Loucy (cell line): ENCODE data around the gene NELFB.

Source experiments
- H2AFZ ChIP-seq: fragments of 200-600 bp; sonication (generic); 2 replicates; pipeline ENCODE4 v1.6.0; 2016; ENCODE audit warnings: antibody characterized with exemption, mild to moderate bottlenecking, low read length, moderate library complexity
- H3F3A ChIP-seq: fragments of 200-600 bp; 2 replicates; pipeline ENCODE4 v1.6.0; 2016; ENCODE audit warnings: antibody characterized with exemption, low read depth, mild to moderate bottlenecking
- H3K27me3 ChIP-seq: fragments of 200-600 bp; sonication (generic); 2 replicates; pipeline ENCODE4 v1.6.1; 2014; ENCODE audit warnings: low read length, mild to moderate bottlenecking; ENCODE audit not compliant: insufficient read depth, poor library complexity, severe bottlenecking
- H3K36me3 ChIP-seq: fragments of 200-600 bp; sonication (generic); 2 replicates; pipeline ENCODE4 v1.6.1; 2016; ENCODE audit warnings: low read length; ENCODE audit not compliant: insufficient read depth
- H3K4me1 ChIP-seq: fragments of 200-600 bp; sonication (generic); 2 replicates; pipeline ENCODE4 v1.5.1; 2014; ENCODE audit warnings: low read length, mild to moderate bottlenecking; ENCODE audit not compliant: insufficient read depth, poor library complexity, severe bottlenecking
- H3K4me2 ChIP-seq: fragments of 200-600 bp; sonication (generic); 2 replicates; pipeline ENCODE4 v1.6.0; 2014; ENCODE audit warnings: antibody characterized with exemption, low read length, low read depth, mild to moderate bottlenecking; ENCODE audit not compliant: poor library complexity, severe bottlenecking
- H3K4me3 ChIP-seq: fragments of 200-600 bp; sonication (generic); 2 replicates; pipeline ENCODE4 v1.5.1; 2014; ENCODE audit warnings: low read length, mild to moderate bottlenecking, mixed read lengths; ENCODE audit not compliant: poor library complexity, severe bottlenecking
- H3K79me2 ChIP-seq: fragments of 200-600 bp; sonication (generic); 2 replicates; pipeline ENCODE4 v1.6.1; 2014; ENCODE audit warnings: low read length; ENCODE audit not compliant: insufficient read depth
- H3K9ac ChIP-seq: fragments of 200-600 bp; sonication (generic); 2 replicates; pipeline ENCODE4 v1.6.0; 2014; ENCODE audit warnings: mild to moderate bottlenecking, low read depth, low read length, moderate library complexity; ENCODE audit not compliant: poor library complexity, severe bottlenecking
- H3K9me2 ChIP-seq: fragments of 200-600 bp; sonication (generic); replicated peaks from 2 replicates; pipeline ENCODE4 v1.6.1; 2016; ENCODE audit warnings: low read depth, low read length, mixed read lengths
- H3K9me3 ChIP-seq: fragments of 200-600 bp; sonication (generic); 2 replicates; pipeline ENCODE4 v1.6.1; 2014; ENCODE audit warnings: mild to moderate bottlenecking, antibody characterized with exemption, low read length, low read depth; ENCODE audit not compliant: insufficient read depth
- H4K20me1 ChIP-seq: fragments of 200-600 bp; sonication (generic); 2 replicates; pipeline ENCODE4 v1.6.0; 2014; ENCODE audit warnings: antibody characterized with exemption, low read length, mild to moderate bottlenecking; ENCODE audit not compliant: insufficient read depth, poor library complexity, severe bottlenecking
- EZH2phosphoT487 ChIP-seq: fragments of 200-600 bp; IDR thresholded peaks from 2 replicates; pipeline ENCODE4 v1.6.1; 2018; ENCODE audit warnings: antibody characterized with exemption, mild to moderate bottlenecking, moderate library complexity, borderline replicate concordance
- TF ChIP-seq, protein P1 (sequence below): fragments of 200-600 bp; sonication (generic); conservative IDR thresholded peaks from 2 replicates; pipeline ENCODE4 v1.5.1; 2014; ENCODE audit warnings: mild to moderate bottlenecking, antibody characterized with exemption, low read length

The NELFB gene

DNA sequence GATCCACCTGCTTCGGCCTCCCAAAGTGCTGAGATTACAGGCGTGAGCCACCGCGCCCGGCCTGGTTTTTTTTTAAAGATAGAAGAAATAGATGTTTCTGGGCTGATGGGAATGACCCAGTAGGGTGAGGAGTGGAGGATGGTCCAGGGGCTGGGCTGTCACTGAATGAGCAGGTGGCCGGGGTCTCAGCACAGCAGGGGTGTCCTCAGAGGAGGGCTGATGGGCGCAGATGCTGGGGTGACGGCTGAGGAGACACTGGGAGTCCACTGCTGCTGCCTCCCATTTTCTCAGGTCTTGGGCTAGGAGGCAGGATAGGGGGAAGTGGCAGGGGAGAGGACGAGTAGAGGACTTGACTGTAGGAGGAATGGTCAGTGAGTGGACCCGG is 20.1 kb downstream of the NELFB start:
- Histone ChIP-seq H3F3A (no peaks in the 10 kb centered on the region), H3K36me3 (no peaks in the 10 kb centered on the region; the same call in 1 of the 2 replicates), H3K9me3 (no peaks in the 10 kb centered on the region), H3K4me2 (no peak overlapping the region), H3K4me3 (no peak overlapping the region), H2AFZ (no peak overlapping the region), H3K4me1 (peaks cover 3% of the 10 kb centered on the region), H3K27me3 (no peaks in the 10 kb centered on the region), H3K79me2 (no peaks in the 10 kb centered on the region), H3K9me2 (no peaks in the 10 kb centered on the region), H4K20me1 (peaks cover 3% of the 10 kb centered on the region), H3K9ac (no peak overlapping the region)
- no peak for TF ChIP-seq EZH2phosphoT487
- TF ChIP-seq, protein P1, sequence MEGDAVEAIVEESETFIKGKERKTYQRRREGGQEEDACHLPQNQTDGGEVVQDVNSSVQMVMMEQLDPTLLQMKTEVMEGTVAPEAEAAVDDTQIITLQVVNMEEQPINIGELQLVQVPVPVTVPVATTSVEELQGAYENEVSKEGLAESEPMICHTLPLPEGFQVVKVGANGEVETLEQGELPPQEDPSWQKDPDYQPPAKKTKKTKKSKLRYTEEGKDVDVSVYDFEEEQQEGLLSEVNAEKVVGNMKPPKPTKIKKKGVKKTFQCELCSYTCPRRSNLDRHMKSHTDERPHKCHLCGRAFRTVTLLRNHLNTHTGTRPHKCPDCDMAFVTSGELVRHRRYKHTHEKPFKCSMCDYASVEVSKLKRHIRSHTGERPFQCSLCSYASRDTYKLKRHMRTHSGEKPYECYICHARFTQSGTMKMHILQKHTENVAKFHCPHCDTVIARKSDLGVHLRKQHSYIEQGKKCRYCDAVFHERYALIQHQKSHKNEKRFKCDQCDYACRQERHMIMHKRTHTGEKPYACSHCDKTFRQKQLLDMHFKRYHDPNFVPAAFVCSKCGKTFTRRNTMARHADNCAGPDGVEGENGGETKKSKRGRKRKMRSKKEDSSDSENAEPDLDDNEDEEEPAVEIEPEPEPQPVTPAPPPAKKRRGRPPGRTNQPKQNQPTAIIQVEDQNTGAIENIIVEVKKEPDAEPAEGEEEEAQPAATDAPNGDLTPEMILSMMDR: no peak

DNA sequence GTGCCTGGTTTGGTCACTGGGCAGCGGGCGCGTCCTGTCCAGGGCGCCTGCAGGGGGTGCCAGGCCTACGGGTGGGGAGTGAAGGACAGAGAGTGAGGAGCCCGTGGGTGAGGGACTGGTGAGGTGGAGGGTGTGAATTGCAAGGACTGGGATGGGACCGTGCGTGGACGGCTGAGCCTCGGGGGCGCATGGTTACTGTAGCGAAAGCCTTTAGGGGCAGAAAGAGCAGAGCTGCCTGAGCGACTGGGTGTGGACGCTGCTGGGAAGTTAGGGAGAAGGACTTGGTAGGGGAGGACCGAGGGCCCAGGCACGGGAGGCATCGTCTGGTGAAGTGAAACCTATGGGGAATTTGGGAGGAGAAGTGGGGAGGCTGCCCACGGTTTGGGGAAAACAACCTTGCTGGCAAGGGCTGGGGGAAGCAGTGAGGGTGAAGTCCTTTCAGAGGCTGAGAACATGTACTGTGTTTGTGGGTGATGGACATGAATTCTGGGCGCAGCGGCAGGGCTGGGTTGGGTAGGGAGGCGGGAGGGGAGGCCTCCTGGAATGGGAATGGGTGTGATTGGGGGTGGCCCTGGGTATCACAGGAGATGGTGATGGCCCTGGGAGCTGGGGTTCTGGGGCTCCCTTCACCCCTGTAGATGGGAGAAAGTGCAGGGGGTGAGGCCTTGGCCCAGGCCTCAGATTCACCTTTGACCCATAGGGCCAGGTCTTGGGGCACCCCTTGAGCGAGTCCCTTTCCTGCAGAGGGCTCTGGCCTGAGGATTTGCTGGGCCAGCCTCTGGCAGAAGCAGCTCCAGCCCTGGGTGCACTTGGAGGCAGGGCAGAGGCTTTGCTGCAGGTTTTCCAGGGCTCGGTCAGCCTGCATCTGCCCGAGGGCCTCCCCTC is 20.7 kb downstream of the NELFB start:
- Histone ChIP-seq H3K9me2 (no peaks in the 10 kb centered on the region), H3K9ac (no peak overlapping the region), H2AFZ (no peak overlapping the region), H3K79me2 (no peaks in the 10 kb centered on the region), H3K4me2 (no peak overlapping the region), H3K9me3 (no peaks in the 10 kb centered on the region), H3K4me1 (peaks cover 3% of the 10 kb centered on the region), H3F3A (no peaks in the 10 kb centered on the region), H3K4me3 (no peak overlapping the region), H3K27me3 (no peaks in the 10 kb centered on the region), H4K20me1 (peaks cover 3% of the 10 kb centered on the region), H3K36me3 (no peaks in the 10 kb centered on the region; the same call in 1 of the 2 replicates)
- TF ChIP-seq, protein P1: no peak
- TF ChIP-seq EZH2phosphoT487: no peak

DNA sequence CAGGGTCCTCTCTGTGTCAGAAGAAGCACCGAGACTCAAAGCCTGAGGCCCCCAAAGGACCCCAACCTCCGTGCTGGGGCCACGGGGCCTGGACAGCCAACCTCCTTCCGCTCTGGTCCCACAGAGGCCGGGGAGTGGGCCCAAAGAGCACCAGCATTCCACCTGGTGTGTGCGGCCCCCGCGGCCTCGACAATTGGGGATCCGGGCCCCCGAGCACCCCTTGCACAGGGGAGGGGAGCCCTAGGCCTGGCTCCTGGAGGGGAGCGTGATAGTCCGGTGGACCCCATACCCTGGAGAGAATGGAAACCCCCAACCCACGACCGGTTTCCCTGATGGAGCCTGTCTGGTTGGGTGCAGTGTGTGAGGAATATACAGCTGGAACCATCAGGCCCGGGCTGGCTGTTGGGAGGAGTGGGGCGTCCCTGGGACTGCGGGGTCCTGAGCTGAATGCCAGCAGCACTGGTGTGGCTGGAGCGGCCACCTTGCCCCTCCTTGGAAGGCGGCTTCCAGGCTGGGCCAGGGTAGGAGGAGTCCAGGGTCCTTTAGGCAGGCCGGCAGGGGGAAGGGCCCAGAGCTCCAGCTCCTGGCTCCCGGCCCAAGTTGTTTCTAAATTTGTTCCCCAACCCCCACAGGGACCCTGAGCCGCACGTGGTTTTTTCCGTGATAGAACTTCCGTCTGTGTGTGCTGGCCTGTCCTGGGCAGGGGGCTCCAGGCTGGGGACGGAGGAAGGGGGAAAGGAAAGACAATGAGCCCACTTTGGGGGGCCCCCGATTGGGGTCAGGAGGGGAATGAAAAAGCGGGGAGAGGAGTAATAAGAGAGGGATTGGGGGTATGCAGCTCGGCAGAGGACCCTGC is 21.6 kb downstream of the NELFB start:
- Histone ChIP-seq H3K4me2 (no peak overlapping the region), H2AFZ (no peak overlapping the region)

More for the DNA sequence above, 21.6 kb downstream of the NELFB start:
- Histone ChIP-seq H3K4me3 (no peak overlapping the region), H4K20me1 (peaks cover under 1% of the 10 kb centered on the region), H3K79me2 (no peaks in the 10 kb centered on the region), H3F3A (no peaks in the 10 kb centered on the region), H3K4me1 (no peaks in the 10 kb centered on the region), H3K9me2 (no peaks in the 10 kb centered on the region), H3K9me3 (no peaks in the 10 kb centered on the region), H3K27me3 (no peaks in the 10 kb centered on the region), H3K9ac (no peak overlapping the region), H3K36me3 (no peaks in the 10 kb centered on the region; the same call in 1 of the 2 replicates)
- TF ChIP-seq, protein P1: no peak
- no peak for TF ChIP-seq EZH2phosphoT487
